Measurements from ENCODE around the gene SYNPR.

- TF ChIP-seq, protein P1, sequence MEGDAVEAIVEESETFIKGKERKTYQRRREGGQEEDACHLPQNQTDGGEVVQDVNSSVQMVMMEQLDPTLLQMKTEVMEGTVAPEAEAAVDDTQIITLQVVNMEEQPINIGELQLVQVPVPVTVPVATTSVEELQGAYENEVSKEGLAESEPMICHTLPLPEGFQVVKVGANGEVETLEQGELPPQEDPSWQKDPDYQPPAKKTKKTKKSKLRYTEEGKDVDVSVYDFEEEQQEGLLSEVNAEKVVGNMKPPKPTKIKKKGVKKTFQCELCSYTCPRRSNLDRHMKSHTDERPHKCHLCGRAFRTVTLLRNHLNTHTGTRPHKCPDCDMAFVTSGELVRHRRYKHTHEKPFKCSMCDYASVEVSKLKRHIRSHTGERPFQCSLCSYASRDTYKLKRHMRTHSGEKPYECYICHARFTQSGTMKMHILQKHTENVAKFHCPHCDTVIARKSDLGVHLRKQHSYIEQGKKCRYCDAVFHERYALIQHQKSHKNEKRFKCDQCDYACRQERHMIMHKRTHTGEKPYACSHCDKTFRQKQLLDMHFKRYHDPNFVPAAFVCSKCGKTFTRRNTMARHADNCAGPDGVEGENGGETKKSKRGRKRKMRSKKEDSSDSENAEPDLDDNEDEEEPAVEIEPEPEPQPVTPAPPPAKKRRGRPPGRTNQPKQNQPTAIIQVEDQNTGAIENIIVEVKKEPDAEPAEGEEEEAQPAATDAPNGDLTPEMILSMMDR (conservative IDR thresholded peaks at IDR 0.05; ENCODE audit: low read depth, low read length) = no peak
- no peak for TF ChIP-seq EZH2phosphoT487 (IDR thresholded peaks at IDR 0.05; ENCODE audit: borderline replicate concordance, low read length)
Measured at GRCh38 chr3:63500196-63500595, 222.1 kb downstream of the SYNPR start.

Data from PC-3 (cell line).